HG02938 (cell line): Measurements from ENCODE around the gene ACVR1B.

Experiments used
- ATAC-seq: cut with Tn5 transposase; IDR thresholded peaks from one replicate; pipeline ENCODE4 v1.9.1; 2021; ENCODE audit warnings: mild to moderate bottlenecking, moderate library complexity; ENCODE audit not compliant: unreplicated experiment

The ACVR1B gene

GRCh38 chr12:52019113-52019770 lies 67.7 kb downstream of the ACVR1B start:
- ATAC-seq, result no peak

DNA sequence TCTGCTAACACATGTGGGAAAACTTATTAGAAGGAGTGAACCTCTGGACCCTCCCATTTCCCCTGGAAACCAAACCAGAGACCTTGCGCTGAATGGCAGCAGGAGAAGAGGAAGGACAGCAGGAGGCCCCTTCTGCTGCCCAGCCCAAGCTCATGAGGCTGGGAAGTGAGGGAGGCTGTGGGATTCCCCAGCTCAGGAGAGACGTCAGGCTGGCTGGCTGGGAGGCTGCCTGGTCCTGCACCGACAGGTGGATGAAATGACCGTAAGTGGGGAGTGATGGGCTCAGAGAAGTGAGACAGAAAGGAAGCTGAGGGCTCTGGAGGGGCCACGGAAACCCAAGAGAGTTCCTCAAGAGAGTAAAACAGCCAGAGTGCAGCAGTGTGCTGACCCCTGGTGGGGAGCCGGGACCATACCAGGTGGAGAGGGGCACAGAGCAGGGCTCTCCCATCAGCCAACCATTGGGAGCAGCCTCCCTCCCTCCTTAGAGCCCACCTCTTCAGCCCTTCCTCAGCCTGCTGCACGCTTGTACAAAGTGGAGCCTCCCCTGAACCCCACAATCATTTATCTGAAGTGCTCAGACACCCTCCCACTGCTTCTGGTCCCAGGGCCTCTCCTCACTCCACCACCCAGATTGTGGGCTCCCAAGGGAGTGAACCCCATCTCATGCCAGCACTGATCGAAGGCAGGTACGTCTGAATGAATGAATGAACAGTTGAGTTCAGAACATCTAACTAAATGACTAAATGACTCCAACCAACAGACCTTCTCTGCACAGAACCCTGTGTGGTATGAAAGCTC lies 69.2 kb downstream of the ACVR1B start:
- no peak for ATAC-seq

- no peak for ATAC-seq
These were observed 71.3 kb downstream of the ACVR1B start for GRCh38 chr12:52022841-52023181.

DNA sequence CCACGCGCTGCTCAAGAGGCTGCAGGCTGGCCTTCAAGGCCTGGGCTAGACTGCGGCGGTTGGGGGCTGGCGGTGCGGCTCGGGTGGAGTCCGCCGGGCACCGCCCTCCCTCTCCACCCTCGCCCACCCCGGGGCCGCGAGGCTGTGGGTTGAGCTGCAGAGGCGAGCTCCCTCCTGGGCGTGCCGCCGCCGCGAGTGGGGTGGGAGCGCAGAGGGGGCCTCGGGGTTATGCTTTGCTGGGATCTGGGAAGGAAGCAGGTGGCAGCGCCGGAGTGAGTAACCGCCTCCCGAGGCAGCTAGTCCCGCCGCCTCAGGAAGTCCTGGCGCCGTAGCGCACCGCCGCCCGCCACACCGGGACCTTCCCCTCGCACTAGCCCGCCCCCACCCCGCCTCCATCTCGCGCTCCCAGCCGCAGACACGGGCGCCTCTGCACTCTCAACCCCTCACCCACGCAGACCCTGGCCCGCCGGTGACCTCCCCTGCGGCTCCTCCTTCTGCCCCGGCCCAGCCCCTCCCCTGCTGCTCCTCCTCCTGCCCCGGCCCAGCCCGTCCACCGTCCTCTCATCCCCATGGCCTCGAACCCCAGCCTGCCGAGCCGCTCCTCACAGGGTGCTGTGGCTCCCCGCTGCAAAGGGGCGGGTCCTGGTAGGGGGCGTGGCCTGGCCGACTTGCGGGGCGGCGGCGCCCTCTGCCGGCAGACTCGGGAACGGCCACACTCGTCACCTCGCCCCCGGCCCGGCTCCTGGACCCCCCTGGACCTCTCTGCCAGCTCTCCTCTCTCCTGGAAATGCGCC lies 71.9 kb downstream of the ACVR1B start:
- ATAC-seq, result no peak

GRCh38 chr12:52023976-52024688 lies 72.6 kb downstream of the ACVR1B start:
- ATAC-seq, result no peak

DNA sequence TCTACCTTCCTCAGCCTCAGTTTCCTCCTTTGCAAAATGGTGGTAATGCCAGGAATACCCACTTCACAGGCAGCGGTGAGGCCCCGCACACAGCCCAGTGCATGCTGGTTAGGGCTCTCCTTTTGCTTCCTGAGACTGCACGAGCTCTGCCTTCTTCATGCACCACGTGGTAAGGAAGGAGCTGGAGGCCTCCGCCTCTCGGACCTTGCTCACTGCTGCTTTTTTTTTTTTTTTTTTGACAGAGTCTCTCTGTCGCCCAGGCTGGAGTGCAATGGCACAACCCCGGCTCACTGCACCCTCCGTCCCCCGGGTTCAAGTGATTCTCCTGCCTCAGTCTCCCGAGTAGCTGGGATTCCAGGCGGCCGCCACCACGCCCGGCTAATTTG lies 73.3 kb downstream of the ACVR1B start:
- no peak for ATAC-seq

GRCh38 chr12:52026263-52026662 lies 74.8 kb downstream of the ACVR1B start:
- ATAC-seq, result no peak

GRCh38 chr12:52027085-52027843 lies 75.8 kb downstream of the ACVR1B start:
- ATAC-seq, result no peak

DNA sequence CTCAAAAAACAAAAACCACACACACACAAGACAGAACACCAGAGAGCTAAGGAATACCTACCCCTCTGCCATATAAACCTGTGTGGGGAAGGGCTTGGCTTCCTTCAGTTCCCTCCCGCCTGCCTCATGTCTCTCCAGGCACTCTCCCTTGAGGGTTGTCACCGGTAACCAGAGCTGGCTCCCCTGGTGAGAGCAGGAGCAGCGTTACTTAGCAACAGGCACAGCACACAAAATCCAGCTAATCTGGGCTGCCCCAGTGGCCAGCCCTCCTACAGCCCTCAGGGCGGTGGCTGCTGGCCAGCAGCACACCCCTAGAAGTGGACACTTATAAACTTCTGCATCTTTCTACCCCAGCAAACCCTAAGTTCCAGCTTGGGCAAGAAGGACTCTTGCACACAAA lies 78.2 kb downstream of the ACVR1B start:
- ATAC-seq, result no peak

DNA sequence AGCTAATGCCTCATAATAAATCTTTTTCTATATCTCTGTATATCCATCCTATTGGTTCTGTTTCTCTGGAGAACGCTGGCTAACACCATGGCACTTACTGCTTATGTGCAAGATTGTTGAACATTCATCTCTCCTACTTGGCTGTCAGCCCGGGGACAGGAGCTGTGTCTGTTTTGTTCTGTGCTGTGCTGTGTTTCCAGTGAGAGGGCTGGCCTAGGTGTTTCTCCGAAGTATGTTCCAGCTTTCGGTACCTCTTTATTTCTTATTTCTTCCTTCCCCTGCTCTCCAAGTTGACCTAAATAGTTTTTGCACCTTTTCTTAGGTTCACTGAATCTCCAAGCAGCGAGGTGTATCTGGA lies 80.9 kb downstream of the ACVR1B start:
- no peak for ATAC-seq

DNA sequence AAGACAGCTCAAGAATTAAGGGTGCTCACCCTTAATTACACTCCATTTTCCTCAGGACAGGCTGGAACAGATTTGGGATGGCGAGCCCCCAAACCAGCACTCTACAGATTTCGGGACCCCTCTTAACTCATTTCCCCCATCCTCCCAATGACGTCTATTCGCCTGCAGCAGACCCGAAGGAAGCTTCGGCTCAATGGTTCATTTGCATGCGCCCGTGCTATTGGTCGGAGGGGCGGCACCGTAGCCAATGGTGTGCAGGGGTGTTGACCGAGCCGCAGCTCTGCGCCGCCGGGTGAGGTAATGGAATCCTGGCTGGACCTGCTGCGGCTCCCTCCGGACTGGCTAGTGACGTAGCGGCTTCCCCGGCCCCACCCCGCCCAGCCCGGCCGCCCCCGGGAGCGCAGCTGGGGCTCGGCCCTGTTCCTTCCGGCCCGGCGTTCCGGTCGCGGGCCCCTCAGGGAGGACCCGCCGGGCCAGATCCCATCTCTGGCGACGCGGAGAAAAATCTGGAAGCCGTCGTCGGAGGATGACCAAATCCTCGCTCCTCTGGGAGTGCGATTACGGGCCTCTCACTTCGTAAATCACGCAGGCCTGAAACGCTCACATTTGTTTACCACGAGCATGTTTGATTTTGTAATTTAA lies 81.4 kb downstream of the ACVR1B start:
- ATAC-seq, result peak; percentile 87

GRCh38 chr12:52033446-52034140 lies 82.1 kb downstream of the ACVR1B start:
- no peak for ATAC-seq

DNA sequence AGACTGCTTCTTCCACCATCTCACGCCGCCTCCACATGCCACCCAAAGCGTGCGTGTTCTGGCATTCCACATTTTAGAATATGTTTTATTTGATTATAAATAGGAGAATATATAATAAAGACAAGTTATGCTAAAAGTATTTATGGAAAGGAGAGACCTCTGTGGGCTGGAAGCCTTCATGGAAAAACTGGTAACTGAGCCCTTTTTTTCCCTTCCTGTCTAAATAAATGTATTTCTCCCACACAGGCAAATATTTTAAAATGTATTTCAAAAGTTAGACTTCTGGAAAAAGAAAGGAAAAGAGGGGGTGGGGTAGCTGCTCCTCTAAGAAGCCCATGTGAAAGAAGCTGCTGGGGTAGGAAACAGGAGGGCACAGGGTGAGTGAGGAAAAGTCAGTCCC lies 83.7 kb downstream of the ACVR1B start:
- ATAC-seq, result no peak

DNA sequence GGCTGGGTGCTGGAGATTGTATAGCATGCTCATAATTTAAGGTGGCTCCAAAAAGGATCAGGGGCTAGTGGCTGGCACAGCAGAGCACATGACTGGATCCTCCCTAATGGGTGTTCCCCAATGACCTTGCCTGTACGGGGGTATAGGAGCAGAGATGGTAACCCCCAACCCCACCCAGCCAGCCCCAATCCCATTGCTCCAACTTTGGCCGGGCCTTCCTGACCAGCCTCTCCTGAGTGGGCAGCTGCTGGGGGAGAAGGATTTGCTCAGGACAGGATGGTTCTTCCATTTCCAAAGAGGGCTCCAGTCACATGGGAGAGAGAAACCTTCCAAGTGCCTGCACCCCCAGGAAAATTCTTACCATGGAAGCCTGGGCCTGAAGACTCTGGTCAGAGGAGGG lies 84.4 kb downstream of the ACVR1B start:
- ATAC-seq, result no peak

- no peak for ATAC-seq
These were observed 85.2 kb downstream of the ACVR1B start for GRCh38 chr12:52036587-52037171.

DNA sequence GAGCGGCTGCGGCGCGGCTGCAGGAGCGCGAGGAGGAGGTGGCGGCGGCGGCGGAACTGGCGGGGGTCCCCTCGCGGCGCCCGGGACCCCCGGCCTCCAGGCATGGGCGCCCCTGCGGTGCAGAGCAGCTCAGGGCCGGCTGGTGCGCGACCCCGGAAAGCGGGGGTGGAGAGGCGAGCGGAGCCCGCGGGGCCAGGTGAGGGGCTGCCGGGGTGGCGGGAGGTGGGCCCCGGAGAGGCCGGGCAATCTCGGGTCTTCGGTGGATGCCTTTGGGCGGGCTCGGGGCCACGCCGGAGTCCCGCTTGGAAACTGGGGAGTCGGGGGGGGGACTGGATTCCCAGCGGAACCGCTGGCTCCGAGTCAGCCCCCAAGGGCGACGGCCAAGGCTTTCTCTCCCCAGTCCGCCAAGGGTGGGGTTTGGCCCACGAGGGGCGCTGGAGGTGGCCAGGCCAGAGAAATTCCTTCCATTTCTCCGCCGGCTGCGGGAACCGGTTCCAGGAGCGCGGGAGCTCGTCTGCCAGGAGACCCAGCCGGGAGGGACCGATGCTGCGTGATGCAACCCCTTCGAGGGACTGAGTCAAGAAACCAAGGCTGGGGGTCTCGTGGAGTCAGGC lies 85.9 kb downstream of the ACVR1B start:
- no peak for ATAC-seq

- no peak for ATAC-seq
These were observed 86.9 kb downstream of the ACVR1B start for GRCh38 chr12:52038447-52038846.

DNA sequence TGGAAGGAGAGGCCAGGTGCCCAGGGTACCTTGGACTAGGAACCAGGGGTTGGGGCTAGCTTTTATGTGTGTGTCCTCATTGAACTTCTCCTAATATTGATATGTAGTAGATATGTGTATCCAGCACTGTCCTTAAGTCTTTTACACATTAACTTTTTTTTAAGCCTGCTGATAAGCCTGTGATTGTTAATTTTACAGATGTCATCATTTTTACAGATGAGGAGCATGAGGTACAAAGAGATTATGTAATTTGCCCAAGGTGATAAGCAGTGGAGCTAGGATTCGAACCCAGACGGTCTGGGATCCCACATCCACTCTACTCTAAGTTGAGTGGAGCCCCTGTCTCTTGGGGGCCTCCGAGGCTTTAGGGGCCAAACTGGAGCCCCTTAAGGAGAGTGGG lies 89.5 kb downstream of the ACVR1B start:
- no peak for ATAC-seq

- no peak for ATAC-seq
These were observed 90.2 kb downstream of the ACVR1B start for GRCh38 chr12:52041695-52042123.
